SK-N-SH (cell line): ENCODE measurements around the gene MMD. TPM values are rescaled to one million over a fixed set of nuclear protein-coding genes. Genes with fewer than 3 reads are reported as not detected.

Experiments
- CTCF ChIA-PET: fragments of 300-600, 350-600 bp; formaldehyde crosslinking; extraction: SDS; loops from one replicate; lab custom pipeline; 2021; lab: Yijun Ruan, JAX
- POLR2A ChIA-PET: fragments of 350-600 bp; sonication (Branson Sonifier 250); formaldehyde crosslinking; extraction: SDS; loops from one replicate; lab custom pipeline; 2020; ENCODE audit warnings: antibody characterized with exemption, inconsistent platforms; lab: Yijun Ruan, JAX
- DNase-seq: peaks from one replicate; pipeline ENCODE4 v3.0.0; 2012
- H2AFZ ChIP-seq: fragments of 200-600 bp; sonication (generic); 2 replicates; pipeline ENCODE4 v1.8.1; 2016; ENCODE audit warnings: antibody characterized with exemption, mild to moderate bottlenecking, low read depth
- H3F3A ChIP-seq: fragments of 200-600 bp; sonication (generic); replicated peaks from 2 replicates; pipeline ENCODE3; 2016; ENCODE audit warnings: antibody characterized with exemption, mild to moderate bottlenecking; ENCODE audit not compliant: insufficient read depth
- H3K27ac ChIP-seq, 2 experiments: fragments of 200-500 bp in 1 of 2; fragments of 200-600 bp in 1 of 2; sonication (Bioruptor generic) in 1 of 2; sonication (generic), shearing (Covaris generic) in 1 of 2; 2 replicates each; pipeline versions ENCODE4 v1.5.1 to v1.6.1; 2014 to 2016; ENCODE audit warnings: low read depth in 2 of 2, inconsistent platforms in 1 of 2, low read length in 1 of 2, mild to moderate bottlenecking in 1 of 2, mixed read lengths in 1 of 2
- H3K27me3 ChIP-seq: fragments of 200-600 bp; sonication (generic), shearing (Covaris generic); 2 replicates; pipeline ENCODE4 v1.6.1; 2016; ENCODE audit warnings: mixed run types; ENCODE audit not compliant: insufficient read depth
- H3K36me3 ChIP-seq, 2 experiments: fragments of 200-500 bp in 1 of 2; fragments of 200-600 bp in 1 of 2; sonication (Bioruptor generic) in 1 of 2; sonication (generic) in 1 of 2; replicated peaks in 1 of 2; 2 replicates each; pipeline versions ENCODE3 to v1.5.1; 2014 to 2016; ENCODE audit warnings: low read length in 1 of 2, mild to moderate bottlenecking in 1 of 2; ENCODE audit not compliant: insufficient read depth in 2 of 2, control insufficient read depth in 1 of 2
- H3K4me1 ChIP-seq, 2 experiments: fragments of 200-500 bp in 1 of 2; fragments of 200-600 bp in 1 of 2; sonication (Bioruptor generic) in 1 of 2; sonication (generic), shearing (Covaris generic) in 1 of 2; 2 replicates each; pipeline versions ENCODE4 v1.5.1 to v1.6.1; 2014 to 2016; ENCODE audit warnings: low read depth in 1 of 2, low read length in 1 of 2, mixed run types in 1 of 2; ENCODE audit not compliant: insufficient read depth in 2 of 2, control insufficient read depth in 1 of 2
- H3K4me2 ChIP-seq: fragments of 200-600 bp; sonication (generic), shearing (Covaris generic); 2 replicates; pipeline ENCODE4 v1.6.1; 2017; ENCODE audit warnings: mixed run types
- H3K4me3 ChIP-seq, 2 experiments: fragments of 200-500 bp in 1 of 2; fragments of 200-600 bp in 1 of 2; sonication (Bioruptor generic) in 1 of 2; sonication (generic), shearing (Covaris generic) in 1 of 2; 2 replicates each; pipeline versions ENCODE4 v1.5.1 to v1.8.1; 2014 to 2016; ENCODE audit warnings: low read depth in 2 of 2, inconsistent platforms in 1 of 2, low read length in 1 of 2, mild to moderate bottlenecking in 1 of 2, mixed read lengths in 1 of 2, moderate library complexity in 1 of 2
- H3K79me2 ChIP-seq: fragments of 200-600 bp; sonication (generic); 2 replicates; pipeline ENCODE4 v1.8.1; 2017; ENCODE audit warnings: mild to moderate bottlenecking; ENCODE audit not compliant: insufficient read depth
- H3K9ac ChIP-seq: fragments of 200-600 bp; sonication (generic); 2 replicates; pipeline ENCODE4 v1.6.1; 2017; ENCODE audit warnings: mixed run types
- H3K9me2 ChIP-seq: fragments of 200-600 bp; sonication (generic); 2 replicates; pipeline ENCODE4 v1.6.1; 2017; ENCODE audit warnings: mixed run types
- H3K9me3 ChIP-seq: fragments of 200-600 bp; sonication (generic); 2 replicates; pipeline ENCODE4 v1.6.1; 2017; ENCODE audit warnings: mixed run types, mild to moderate bottlenecking, moderate library complexity
- H4K20me1 ChIP-seq: fragments of 200-600 bp; sonication (generic); 2 replicates; pipeline ENCODE4 v1.6.1; 2017; ENCODE audit warnings: mild to moderate bottlenecking, mixed run types; ENCODE audit not compliant: insufficient read depth
- ELF1 ChIP-seq: IDR thresholded peaks from 2 replicates; pipeline ENCODE4 v1.4.0; 2012
- EZH2phosphoT487 ChIP-seq: fragments of 200-600 bp; sonication (generic); IDR thresholded peaks from 2 replicates; pipeline ENCODE4 v1.6.1; 2017; ENCODE audit warnings: low read depth, mixed run types, mild to moderate bottlenecking, antibody characterized with exemption, moderate library complexity, borderline replicate concordance
- FOSL2 ChIP-seq: IDR thresholded peaks from 2 replicates; pipeline ENCODE4 v1.4.0; 2012; ENCODE audit warnings: low read depth, mild to moderate bottlenecking, moderate library complexity, borderline replicate concordance
- FOXJ3 ChIP-seq: sonication (generic); formaldehyde crosslinking; IDR thresholded peaks from 2 replicates; pipeline ENCODE4 v1.5.1; 2020; ENCODE audit warnings: mild to moderate bottlenecking, missing genetic modification reagents
- GATA2 ChIP-seq: sonication (generic); formaldehyde crosslinking; IDR thresholded peaks from 2 replicates; pipeline ENCODE4 v1.5.0; 2020; ENCODE audit warnings: mild to moderate bottlenecking, missing genetic modification reagents
- JUND ChIP-seq: IDR thresholded peaks from 2 replicates; pipeline ENCODE4 v1.4.0; 2012
- RAD21 ChIP-seq: IDR thresholded peaks from 2 replicates; pipeline ENCODE4 v1.6.1; 2012; ENCODE audit warnings: mild to moderate bottlenecking, low read length
- RFX5 ChIP-seq: IDR thresholded peaks from 2 replicates; pipeline ENCODE4 v1.6.1; 2012; ENCODE audit warnings: mild to moderate bottlenecking, improper control_type of control experiment, low read length
- SMC3 ChIP-seq: IDR thresholded peaks from 2 replicates; pipeline ENCODE4 v1.6.1; 2012; ENCODE audit warnings: low read depth, low read length, improper control_type of control experiment
- TEAD4 ChIP-seq: IDR thresholded peaks from 2 replicates; pipeline ENCODE4 v1.4.0; 2012; ENCODE audit warnings: mild to moderate bottlenecking, borderline replicate concordance; ENCODE audit not compliant: insufficient read depth
- USF1 ChIP-seq: IDR thresholded peaks from 2 replicates; pipeline ENCODE4 v1.4.0; 2012; ENCODE audit warnings: low read depth, borderline replicate concordance
- USF2 ChIP-seq: fragments of 150-350 bp; IDR thresholded peaks from 2 replicates; pipeline ENCODE4 v1.6.1; 2017; ENCODE audit warnings: antibody characterized with exemption, low read length, low read depth, borderline replicate concordance
- YY1 ChIP-seq: IDR thresholded peaks from 2 replicates; pipeline ENCODE4 v1.4.0; 2012; ENCODE audit warnings: low read depth, mild to moderate bottlenecking
- WGBS: methylation state at CpG from one replicate; pipeline ENCODE4 v1.1.6; 2017; ENCODE audit warnings: low lambda C conversion rate; 5-methylcytosine and 5-hydroxymethylcytosine counted together
- polyA plus RNA-seq, 3 experiments: library from polyadenylated mRNA; depleted of rRNA; stranded (reverse); fragments of >200 nt; gene quantifications; 2 replicates each; pipeline ENCODE4 v1.2.3, GENCODE V29; 2012
- TF ChIP-seq, protein P1 (sequence below): IDR thresholded peaks from 2 replicates; pipeline ENCODE4; 2012
- TF ChIP-seq, protein P2 (sequence below): IDR thresholded peaks from 2 replicates; pipeline ENCODE4 v1.6.1; 2012; ENCODE audit warnings: mild to moderate bottlenecking, low read depth, low read length, moderate library complexity
- TF ChIP-seq, protein P3 (sequence below): fragments of 150-350 bp; IDR thresholded peaks from 2 replicates; pipeline ENCODE4 v1.6.1; 2016; ENCODE audit warnings: mild to moderate bottlenecking, low read depth, low read length

Gene MMD
- polyA plus RNA-seq, 1 of the 3 experiments (the other 2 are of a cell fraction), result 10.9 TPM

DNA sequence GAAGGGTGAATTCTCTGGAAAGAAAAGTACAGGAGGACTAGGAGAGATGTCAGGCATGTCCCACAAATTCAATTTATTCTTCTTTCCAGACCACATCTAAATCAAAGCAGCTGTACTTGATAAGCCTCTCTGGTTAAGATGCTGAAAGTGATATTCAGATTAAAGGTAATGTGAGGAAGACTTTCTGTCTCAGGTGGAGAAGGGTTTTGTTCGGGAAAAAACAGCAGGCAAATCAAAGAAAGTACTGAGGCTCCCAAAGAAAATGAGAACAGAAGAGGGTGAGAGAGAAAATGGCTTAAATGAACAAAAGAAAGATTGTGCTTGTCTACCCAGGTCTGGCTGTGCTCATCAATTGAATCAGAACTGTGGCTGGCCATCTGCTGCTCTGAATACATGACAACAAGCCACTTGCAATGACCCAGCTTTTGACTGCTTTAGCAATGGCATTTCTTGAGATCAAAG is 55.6 kb downstream of the MMD start (continued):
- no peak for TF ChIP-seq USF2
- TF ChIP-seq JUND, result no peak
- no peak for TF ChIP-seq TEAD4

DNA sequence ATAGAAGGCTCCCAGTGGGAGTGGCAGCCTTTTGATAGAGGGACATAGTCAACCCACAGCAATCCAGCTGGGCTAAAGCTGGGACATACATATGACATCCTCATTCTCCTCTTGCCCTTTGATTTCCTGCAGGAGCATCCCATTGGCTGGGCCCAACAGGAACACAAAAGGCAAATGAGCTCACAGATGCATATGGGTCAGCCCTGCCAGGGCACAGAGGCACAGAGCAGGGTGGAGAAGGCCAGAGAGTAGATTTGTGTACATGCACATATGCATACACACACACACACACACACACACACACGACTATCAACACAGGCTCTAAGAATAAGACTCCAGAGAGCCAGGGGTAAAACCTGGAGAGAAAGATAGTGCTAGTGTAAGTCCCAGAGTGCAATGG is 58.6 kb downstream of the MMD start:
- DNase-seq, result no peak
- Histone ChIP-seq H3K79me2 (no peaks in the 10 kb centered on the region), H3K9ac (no peak overlapping the region), H3K27ac (no peak overlapping the region), H4K20me1 (no peaks in the 10 kb centered on the region), H3F3A (no peaks in the 10 kb centered on the region), H3K36me3 (no peaks in the 10 kb centered on the region), H3K9me2 (no peaks in the 10 kb centered on the region), H2AFZ (no peak overlapping the region), H3K27me3 (no peaks in the 10 kb centered on the region), H3K4me3 (no peak overlapping the region), H3K4me2 (no peak overlapping the region), H3K4me1 (peaks cover 0 to 6% of the 10 kb centered on the region in 2 experiments; a peak in 2 of 4 replicates), H3K9me3 (no peaks in the 10 kb centered on the region)
- 6% methylated on average over 1 of the region's 1 CpG for WGBS
- POLR2A ChIA-PET, result no interaction called here
- CTCF ChIA-PET, result interaction anchor here (0.9 to 10.2 kb wide), 3 partner anchors 16 to 355 kb away, joined by 3 to 104 read pairs (median 3); no protein-coding TSS in a partner anchor
- TF ChIP-seq SMC3 (no peak), FOXJ3 (CRISPR knock-in tag) (no peak), GATA2 (CRISPR knock-in tag) (no peak), EZH2phosphoT487 (no peak), USF1 (no peak), RAD21 (no peak), TEAD4 (no peak), RFX5 (no peak)

DNA sequence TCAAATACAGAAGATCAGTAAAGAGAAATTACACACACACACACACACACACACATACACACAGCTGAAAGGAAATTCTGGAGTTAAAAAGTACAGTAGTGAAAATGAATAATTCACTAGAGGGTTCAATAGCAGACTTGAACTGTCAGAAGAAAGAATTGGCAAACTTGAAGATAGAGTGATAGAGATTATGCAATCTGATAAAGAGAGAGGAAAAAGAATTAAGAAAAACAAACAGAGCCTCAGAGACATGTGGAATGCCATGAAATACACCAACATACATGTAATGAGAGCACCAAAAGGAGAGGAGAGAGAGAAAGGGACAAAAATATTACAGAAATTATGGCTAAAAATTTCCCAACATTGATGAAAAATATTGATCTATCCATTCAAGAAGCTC is 60.7 kb downstream of the MMD start:
- Histone ChIP-seq H3K9me2 (no peaks in the 10 kb centered on the region), H3K36me3 (no peaks in the 10 kb centered on the region), H4K20me1 (no peaks in the 10 kb centered on the region), H3K9ac (no peak overlapping the region), H3K4me2 (no peak overlapping the region), H3K4me1 (peaks cover 0 to 4% of the 10 kb centered on the region in 2 experiments; a peak in 2 of 4 replicates), H3K4me3 (no peak overlapping the region), H2AFZ (no peak overlapping the region), H3F3A (no peaks in the 10 kb centered on the region), H3K79me2 (no peaks in the 10 kb centered on the region), H3K27me3 (no peaks in the 10 kb centered on the region), H3K9me3 (no peaks in the 10 kb centered on the region), H3K27ac (no peak overlapping the region)
- DNase-seq, result no peak
- CTCF ChIA-PET, result interaction anchor here (1.3 to 10.2 kb wide), 6 partner anchors 14 to 375 kb away, joined by 3 to 105 read pairs (median 5); partner anchors contain the start of gene SMIM36
- POLR2A ChIA-PET, result no interaction called here
- TF ChIP-seq, protein P1, sequence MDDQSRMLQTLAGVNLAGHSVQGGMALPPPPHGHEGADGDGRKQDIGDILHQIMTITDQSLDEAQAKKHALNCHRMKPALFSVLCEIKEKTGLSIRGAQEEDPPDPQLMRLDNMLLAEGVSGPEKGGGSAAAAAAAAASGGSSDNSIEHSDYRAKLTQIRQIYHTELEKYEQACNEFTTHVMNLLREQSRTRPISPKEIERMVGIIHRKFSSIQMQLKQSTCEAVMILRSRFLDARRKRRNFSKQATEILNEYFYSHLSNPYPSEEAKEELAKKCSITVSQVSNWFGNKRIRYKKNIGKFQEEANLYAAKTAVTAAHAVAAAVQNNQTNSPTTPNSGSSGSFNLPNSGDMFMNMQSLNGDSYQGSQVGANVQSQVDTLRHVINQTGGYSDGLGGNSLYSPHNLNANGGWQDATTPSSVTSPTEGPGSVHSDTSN, result no peak
- no peak for TF ChIP-seq EZH2phosphoT487
- TF ChIP-seq, protein P2, sequence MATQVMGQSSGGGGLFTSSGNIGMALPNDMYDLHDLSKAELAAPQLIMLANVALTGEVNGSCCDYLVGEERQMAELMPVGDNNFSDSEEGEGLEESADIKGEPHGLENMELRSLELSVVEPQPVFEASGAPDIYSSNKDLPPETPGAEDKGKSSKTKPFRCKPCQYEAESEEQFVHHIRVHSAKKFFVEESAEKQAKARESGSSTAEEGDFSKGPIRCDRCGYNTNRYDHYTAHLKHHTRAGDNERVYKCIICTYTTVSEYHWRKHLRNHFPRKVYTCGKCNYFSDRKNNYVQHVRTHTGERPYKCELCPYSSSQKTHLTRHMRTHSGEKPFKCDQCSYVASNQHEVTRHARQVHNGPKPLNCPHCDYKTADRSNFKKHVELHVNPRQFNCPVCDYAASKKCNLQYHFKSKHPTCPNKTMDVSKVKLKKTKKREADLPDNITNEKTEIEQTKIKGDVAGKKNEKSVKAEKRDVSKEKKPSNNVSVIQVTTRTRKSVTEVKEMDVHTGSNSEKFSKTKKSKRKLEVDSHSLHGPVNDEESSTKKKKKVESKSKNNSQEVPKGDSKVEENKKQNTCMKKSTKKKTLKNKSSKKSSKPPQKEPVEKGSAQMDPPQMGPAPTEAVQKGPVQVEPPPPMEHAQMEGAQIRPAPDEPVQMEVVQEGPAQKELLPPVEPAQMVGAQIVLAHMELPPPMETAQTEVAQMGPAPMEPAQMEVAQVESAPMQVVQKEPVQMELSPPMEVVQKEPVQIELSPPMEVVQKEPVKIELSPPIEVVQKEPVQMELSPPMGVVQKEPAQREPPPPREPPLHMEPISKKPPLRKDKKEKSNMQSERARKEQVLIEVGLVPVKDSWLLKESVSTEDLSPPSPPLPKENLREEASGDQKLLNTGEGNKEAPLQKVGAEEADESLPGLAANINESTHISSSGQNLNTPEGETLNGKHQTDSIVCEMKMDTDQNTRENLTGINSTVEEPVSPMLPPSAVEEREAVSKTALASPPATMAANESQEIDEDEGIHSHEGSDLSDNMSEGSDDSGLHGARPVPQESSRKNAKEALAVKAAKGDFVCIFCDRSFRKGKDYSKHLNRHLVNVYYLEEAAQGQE, result no peak
- no peak for TF ChIP-seq ELF1
- no peak for TF ChIP-seq FOSL2
- TF ChIP-seq YY1, result no peak
- TF ChIP-seq, protein P3, sequence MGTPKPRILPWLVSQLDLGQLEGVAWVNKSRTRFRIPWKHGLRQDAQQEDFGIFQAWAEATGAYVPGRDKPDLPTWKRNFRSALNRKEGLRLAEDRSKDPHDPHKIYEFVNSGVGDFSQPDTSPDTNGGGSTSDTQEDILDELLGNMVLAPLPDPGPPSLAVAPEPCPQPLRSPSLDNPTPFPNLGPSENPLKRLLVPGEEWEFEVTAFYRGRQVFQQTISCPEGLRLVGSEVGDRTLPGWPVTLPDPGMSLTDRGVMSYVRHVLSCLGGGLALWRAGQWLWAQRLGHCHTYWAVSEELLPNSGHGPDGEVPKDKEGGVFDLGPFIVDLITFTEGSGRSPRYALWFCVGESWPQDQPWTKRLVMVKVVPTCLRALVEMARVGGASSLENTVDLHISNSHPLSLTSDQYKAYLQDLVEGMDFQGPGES, result no peak
